Bronchial epithelial cell (primary cell): ENCODE results near the gene KCNN3. TPM values are rescaled to one million over a fixed set of nuclear protein-coding genes. Genes with fewer than 3 reads are reported as not detected.

Source experiments
- DNase-seq: peaks from one replicate; pipeline ENCODE4 v3.0.0-alpha.2; 2010; ENCODE audit warnings: low read depth
- FAIRE-seq: peaks from 2 replicates; lab custom pipeline; 2011; peaks lifted over from hg19 to GRCh38; lab: Jason Lieb, UNC
- H3K27me3 ChIP-seq: 2 replicates; pipeline ENCODE4 v1.5.1; 2011; ENCODE audit warnings: low read length; ENCODE audit not compliant: control insufficient read depth, insufficient read depth
- H3K36me3 ChIP-seq: 2 replicates; pipeline ENCODE4 v1.5.1; 2011; ENCODE audit warnings: low read length; ENCODE audit not compliant: control insufficient read depth, insufficient read depth
- H3K4me3 ChIP-seq: 2 replicates; pipeline ENCODE4 v1.5.1; 2011; ENCODE audit warnings: mild to moderate bottlenecking, low read depth, low read length, control low read depth
- total RNA-seq: library from RNA; depleted of rRNA; stranded (reverse); fragments of >200 nt; gene quantifications from 2 replicates; pipeline ENCODE4 v1.2.1, GENCODE V29; 2014
- TF ChIP-seq, protein P1 (sequence below): IDR thresholded peaks from 2 replicates; pipeline ENCODE4 v1.5.1; 2011; ENCODE audit warnings: mild to moderate bottlenecking, moderate library complexity, low read length, control low read depth, inconsistent platforms; ENCODE audit not compliant: insufficient read depth, severe bottlenecking

KCNN3 gene
- total RNA-seq, 1 donor from 2014 or later = under 0.01 TPM

DNA sequence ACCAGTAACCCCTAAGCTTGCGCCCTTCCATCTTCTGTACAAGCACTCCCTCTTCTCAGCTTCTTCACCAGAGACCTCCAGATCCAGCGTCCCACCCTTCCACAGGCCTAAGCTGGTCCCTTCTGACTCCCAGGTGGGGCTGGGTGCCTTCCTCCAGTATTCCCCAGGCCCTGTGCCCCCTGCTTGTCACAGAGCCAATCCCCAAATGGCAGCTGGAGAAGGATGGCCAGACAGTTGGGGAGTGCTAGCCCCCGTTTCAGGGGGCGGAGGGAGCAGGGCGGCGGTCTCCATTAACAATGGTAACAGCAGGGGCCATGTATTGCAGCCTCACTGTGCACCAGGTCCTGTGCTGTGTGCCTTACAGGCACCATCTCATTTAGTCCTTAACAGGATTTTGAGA is 85.7 kb downstream of the KCNN3 start:
- TF ChIP-seq, protein P1, sequence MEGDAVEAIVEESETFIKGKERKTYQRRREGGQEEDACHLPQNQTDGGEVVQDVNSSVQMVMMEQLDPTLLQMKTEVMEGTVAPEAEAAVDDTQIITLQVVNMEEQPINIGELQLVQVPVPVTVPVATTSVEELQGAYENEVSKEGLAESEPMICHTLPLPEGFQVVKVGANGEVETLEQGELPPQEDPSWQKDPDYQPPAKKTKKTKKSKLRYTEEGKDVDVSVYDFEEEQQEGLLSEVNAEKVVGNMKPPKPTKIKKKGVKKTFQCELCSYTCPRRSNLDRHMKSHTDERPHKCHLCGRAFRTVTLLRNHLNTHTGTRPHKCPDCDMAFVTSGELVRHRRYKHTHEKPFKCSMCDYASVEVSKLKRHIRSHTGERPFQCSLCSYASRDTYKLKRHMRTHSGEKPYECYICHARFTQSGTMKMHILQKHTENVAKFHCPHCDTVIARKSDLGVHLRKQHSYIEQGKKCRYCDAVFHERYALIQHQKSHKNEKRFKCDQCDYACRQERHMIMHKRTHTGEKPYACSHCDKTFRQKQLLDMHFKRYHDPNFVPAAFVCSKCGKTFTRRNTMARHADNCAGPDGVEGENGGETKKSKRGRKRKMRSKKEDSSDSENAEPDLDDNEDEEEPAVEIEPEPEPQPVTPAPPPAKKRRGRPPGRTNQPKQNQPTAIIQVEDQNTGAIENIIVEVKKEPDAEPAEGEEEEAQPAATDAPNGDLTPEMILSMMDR = no peak
- Histone ChIP-seq H3K4me3 (no peak overlapping the region), H3K36me3 (no peaks in the 10 kb centered on the region), H3K27me3 (no peaks in the 10 kb centered on the region)
- DNase-seq (no peak), FAIRE-seq (no peak)

DNA sequence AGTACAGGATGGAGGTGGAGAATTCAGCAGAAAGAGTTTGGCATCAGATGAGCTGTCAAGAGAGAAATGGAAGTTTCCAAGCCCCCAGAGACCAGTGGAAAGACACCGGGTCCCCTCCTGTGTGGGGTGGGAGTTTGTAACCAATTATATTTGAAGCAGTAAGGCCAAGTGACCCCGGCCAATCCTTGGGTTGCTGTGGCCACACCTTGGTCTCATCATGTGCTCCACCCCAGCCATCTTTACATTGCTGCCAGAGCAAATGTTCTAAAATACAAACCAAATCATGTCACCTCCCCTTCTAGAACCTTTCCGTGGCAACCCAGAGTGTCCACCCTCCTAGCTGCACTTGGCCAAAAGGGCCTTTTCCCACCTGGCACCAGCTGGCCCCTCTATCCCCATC is 86.1 kb downstream of the KCNN3 start:
- Histone ChIP-seq H3K27me3 (no peaks in the 10 kb centered on the region), H3K36me3 (no peaks in the 10 kb centered on the region), H3K4me3 (no peak overlapping the region)
- TF ChIP-seq, protein P1 = no peak
- no peak for DNase-seq
- no peak for FAIRE-seq

DNA sequence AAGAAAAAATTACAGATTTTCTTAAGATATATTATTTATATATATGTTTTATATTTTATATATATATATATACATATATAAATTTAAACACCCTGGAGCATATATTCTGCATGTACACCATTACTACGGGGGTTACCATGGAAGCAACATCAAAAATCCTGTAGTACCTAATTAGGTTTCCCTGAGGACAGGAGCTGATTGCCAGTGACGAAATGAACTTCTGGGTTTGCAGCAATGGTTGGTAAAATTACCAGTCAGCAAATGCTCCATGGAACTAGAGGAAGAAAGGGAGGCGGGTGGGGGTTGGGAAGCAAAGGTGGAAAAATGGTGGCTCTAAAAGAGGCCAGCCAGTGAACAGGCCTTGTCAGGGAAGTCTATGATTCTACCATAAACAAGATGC is 89.5 kb downstream of the KCNN3 start:
- no peaks in the 10 kb centered on the region for H3K36me3 ChIP-seq
- no peaks in the 10 kb centered on the region for H3K27me3 ChIP-seq
- TF ChIP-seq, protein P1 = no peak
- no peak overlapping the region for H3K4me3 ChIP-seq
- no peak for DNase-seq
- no peak for FAIRE-seq

DNA sequence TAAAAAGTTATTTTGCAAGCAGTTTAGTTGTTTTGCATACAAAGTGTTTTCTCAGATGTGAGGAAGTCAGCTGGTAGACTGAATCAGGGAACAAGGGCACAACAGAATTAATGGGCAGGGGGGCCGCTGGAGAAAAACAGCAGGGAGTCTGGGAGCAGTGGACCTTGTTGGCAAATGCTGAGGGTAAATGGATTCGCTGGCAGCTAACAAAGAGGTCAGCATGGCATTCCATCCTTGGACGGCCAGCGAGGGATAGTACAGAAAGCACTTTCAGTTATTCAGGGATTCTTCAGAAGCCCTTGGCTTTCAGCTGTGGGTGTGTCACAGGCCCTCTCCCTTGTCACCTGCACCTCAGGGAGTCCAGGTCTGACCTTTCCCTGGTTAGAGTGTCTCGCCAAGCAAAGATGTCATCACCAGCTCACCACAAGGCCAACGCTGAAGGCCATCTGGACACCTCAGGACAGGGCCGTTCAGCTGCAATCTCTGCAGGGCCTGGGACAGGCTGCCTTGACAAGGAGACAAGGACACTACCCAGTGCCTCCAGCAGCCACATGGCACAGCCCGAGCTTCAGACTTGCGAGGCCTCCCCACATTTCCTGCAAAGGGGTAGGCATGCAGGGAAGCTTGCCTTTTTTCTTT is 90.4 kb downstream of the KCNN3 start:
- TF ChIP-seq, protein P1 = no peak

DNA sequence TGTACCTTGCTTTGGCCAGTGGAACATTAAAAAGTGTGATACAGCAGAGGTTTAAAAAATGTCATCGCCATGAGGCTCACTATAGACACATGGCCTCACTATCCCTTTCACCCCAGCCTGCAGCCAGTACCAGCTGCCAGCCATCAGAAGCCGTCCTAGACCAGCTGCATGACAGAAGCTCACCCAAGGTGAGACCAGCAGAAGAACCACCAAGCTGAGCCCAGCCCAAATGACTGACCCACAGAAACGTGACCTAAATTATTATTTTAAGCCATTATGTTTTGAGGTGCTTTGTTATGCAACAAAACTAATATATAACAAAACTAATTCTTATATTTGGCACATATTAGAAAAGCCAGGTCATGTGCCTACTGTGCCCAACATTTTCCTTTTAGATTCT is 91.1 kb downstream of the KCNN3 start:
- H3K27me3 ChIP-seq = no peaks in the 10 kb centered on the region
- DNase-seq = no peak
- no peak for FAIRE-seq
- TF ChIP-seq, protein P1 = no peak
- H3K4me3 ChIP-seq = no peak overlapping the region
- H3K36me3 ChIP-seq = no peaks in the 10 kb centered on the region

More for the DNA sequence above, 90.4 kb downstream of the KCNN3 start:
- DNase-seq (no peak), FAIRE-seq (no peak)
- no peak overlapping the region for H3K4me3 ChIP-seq
- no peaks in the 10 kb centered on the region for H3K36me3 ChIP-seq
- no peaks in the 10 kb centered on the region for H3K27me3 ChIP-seq

DNA sequence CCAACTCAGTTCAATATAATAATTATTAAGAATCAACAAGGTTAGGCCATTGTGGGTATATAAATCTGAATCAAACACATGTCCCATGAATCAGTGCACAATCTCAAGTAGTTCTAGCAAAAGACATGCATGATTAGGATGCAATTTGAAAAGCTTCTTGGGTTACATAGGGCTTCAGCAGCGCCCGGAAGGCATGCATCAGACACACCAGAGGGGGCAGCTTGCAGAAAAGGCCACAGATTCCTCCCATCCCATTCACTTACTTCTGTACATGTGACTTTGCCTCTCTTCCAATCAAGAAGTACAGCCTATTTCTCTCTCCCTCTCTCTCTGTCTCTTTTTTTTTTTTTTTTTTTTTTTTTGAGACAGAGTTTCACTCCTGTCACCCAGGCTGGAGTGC is 91.8 kb downstream of the KCNN3 start:
- H3K27me3 ChIP-seq = no peaks in the 10 kb centered on the region

More for the DNA sequence above, 91.8 kb downstream of the KCNN3 start:
- no peak for FAIRE-seq
- Histone ChIP-seq H3K36me3 (no peaks in the 10 kb centered on the region), H3K4me3 (no peak overlapping the region)
- TF ChIP-seq, protein P1 = no peak
- no peak for DNase-seq
